ENCODE measurements around the gene STK33. TPM values are rescaled to one million over a fixed set of nuclear protein-coding genes. Genes with fewer than 3 reads are reported as not detected.

Gene STK33
- polyA plus RNA-seq, 2 donors = 0.75 to 0.92 TPM

GRCh38 chr11:8531982-8532381 is 62.0 kb downstream of the STK33 start:
- WGBS, 2 donors = 93 to 97% methylated on average over 2 of the region's 2 CpGs
- H3K27ac ChIP-seq (ENCODE audit: low read depth in 2 of 2, low read length in 1 of 2) = no peak overlapping the region
- no peaks in the 10 kb centered on the region for H3K4me1 ChIP-seq (ENCODE audit: control insufficient read depth in 2 of 2, insufficient read depth in 2 of 2, low read length in 1 of 2)
- no peaks in the 10 kb centered on the region for H3K36me3 ChIP-seq (ENCODE audit: control insufficient read depth in 2 of 2, insufficient read depth in 2 of 2, low read length in 1 of 2)
- H3K27me3 ChIP-seq (ENCODE audit: control insufficient read depth in 1 of 2, insufficient read depth in 2 of 2, low read length in 2 of 2) = no peaks in the 10 kb centered on the region
- no peaks in the 10 kb centered on the region for H3K9me3 ChIP-seq (ENCODE audit: control insufficient read depth in 2 of 2, insufficient read depth in 1 of 2, low read depth in 1 of 2, low read length in 1 of 2)
- no peak overlapping the region for H3K4me3 ChIP-seq (ENCODE audit: low read depth in 1 of 2, low read length in 2 of 2)

DNA sequence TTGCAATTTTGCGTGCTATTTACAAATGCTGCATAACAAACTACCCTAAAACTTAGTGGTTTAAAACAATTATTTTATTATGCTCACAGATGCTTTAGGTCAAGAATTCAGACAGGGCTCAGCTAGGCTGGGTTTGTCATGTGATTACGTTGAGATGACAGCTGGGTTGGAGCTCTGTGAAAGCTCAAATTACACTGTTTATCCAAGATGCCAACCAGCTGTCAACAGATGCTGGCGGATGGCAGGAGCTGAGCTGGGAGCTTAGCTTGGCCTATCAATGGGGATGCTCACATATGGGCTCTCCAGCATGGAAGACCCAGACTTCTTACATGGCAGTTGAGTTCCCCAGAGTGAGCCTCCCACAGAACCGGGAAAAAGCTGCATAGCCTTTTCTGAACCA is 62.7 kb downstream of the STK33 start:
- Histone ChIP-seq H3K9me3 (ENCODE audit: control insufficient read depth in 2 of 2, insufficient read depth in 1 of 2, low read depth in 1 of 2, low read length in 1 of 2) (no peaks in the 10 kb centered on the region), H3K36me3 (ENCODE audit: control insufficient read depth in 2 of 2, insufficient read depth in 2 of 2, low read length in 1 of 2) (no peaks in the 10 kb centered on the region), H3K4me1 (ENCODE audit: control insufficient read depth in 2 of 2, insufficient read depth in 2 of 2, low read length in 1 of 2) (no peaks in the 10 kb centered on the region), H3K4me3 (ENCODE audit: low read depth in 1 of 2, low read length in 2 of 2) (no peak overlapping the region), H3K27me3 (ENCODE audit: control insufficient read depth in 1 of 2, insufficient read depth in 2 of 2, low read length in 2 of 2) (no peaks in the 10 kb centered on the region), H3K27ac (ENCODE audit: low read depth in 2 of 2, low read length in 1 of 2) (no peak overlapping the region)
- 78 to 83% methylated on average over 4 of the region's 4 CpGs for WGBS, 2 donors

DNA sequence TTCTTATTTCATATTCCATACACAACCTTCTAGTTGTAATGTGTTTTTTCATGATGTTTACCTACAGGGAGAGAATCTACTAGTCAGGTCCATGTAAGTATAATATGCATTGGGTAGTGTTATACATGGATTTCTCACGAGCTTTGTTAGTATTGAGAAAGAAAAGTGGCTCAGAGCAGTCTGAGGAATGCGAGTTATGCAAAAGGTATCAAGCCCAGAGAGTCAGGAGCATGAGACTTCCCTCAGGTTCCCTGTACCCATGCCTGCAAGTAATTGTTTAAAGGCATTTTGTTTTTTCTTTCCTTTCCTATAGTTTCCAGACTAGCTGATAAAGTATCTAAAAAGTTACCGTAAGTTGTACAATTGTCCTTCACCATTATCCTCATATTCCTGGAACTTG is 66.1 kb downstream of the STK33 start:
- Histone ChIP-seq H3K4me3 (ENCODE audit: low read depth in 1 of 2, low read length in 2 of 2) (no peak overlapping the region), H3K27ac (ENCODE audit: low read depth in 2 of 2, low read length in 1 of 2) (no peak overlapping the region), H3K36me3 (ENCODE audit: control insufficient read depth in 2 of 2, insufficient read depth in 2 of 2, low read length in 1 of 2) (no peaks in the 10 kb centered on the region), H3K9me3 (ENCODE audit: control insufficient read depth in 2 of 2, insufficient read depth in 1 of 2, low read depth in 1 of 2, low read length in 1 of 2) (no peaks in the 10 kb centered on the region), H3K27me3 (ENCODE audit: control insufficient read depth in 1 of 2, insufficient read depth in 2 of 2, low read length in 2 of 2) (no peaks in the 10 kb centered on the region), H3K4me1 (ENCODE audit: control insufficient read depth in 2 of 2, insufficient read depth in 2 of 2, low read length in 1 of 2) (no peaks in the 10 kb centered on the region)
- 63 to 81% methylated on average over 3 of the region's 3 CpGs for WGBS, 2 donors

- no peaks in the 10 kb centered on the region for H3K27me3 ChIP-seq (ENCODE audit: control insufficient read depth in 1 of 2, insufficient read depth in 2 of 2, low read length in 2 of 2)
- 94 to 99% methylated on average over 29 to 34 of the region's 34 CpGs for WGBS, 2 donors
- no peak overlapping the region for H3K27ac ChIP-seq (ENCODE audit: low read depth in 2 of 2, low read length in 1 of 2)
- no peaks in the 10 kb centered on the region for H3K36me3 ChIP-seq (ENCODE audit: control insufficient read depth in 2 of 2, insufficient read depth in 2 of 2, low read length in 1 of 2)
- H3K4me3 ChIP-seq (ENCODE audit: low read depth in 1 of 2, low read length in 2 of 2) = no peak overlapping the region
- H3K9me3 ChIP-seq (ENCODE audit: control insufficient read depth in 2 of 2, insufficient read depth in 1 of 2, low read depth in 1 of 2, low read length in 1 of 2) = no peaks in the 10 kb centered on the region
- H3K4me1 ChIP-seq (ENCODE audit: control insufficient read depth in 2 of 2, insufficient read depth in 2 of 2, low read length in 1 of 2) = no peaks in the 10 kb centered on the region
Measured at GRCh38 chr11:8523396-8523795, 70.6 kb downstream of the STK33 start.

GRCh38 chr11:8512547-8512946 is 81.5 kb downstream of the STK33 start:
- Histone ChIP-seq H3K27ac (ENCODE audit: low read depth in 2 of 2, low read length in 1 of 2) (no peak overlapping the region), H3K27me3 (ENCODE audit: control insufficient read depth in 1 of 2, insufficient read depth in 2 of 2, low read length in 2 of 2) (no peaks in the 10 kb centered on the region), H3K4me1 (ENCODE audit: control insufficient read depth in 2 of 2, insufficient read depth in 2 of 2, low read length in 1 of 2) (no peaks in the 10 kb centered on the region), H3K9me3 (ENCODE audit: control insufficient read depth in 2 of 2, insufficient read depth in 1 of 2, low read depth in 1 of 2, low read length in 1 of 2) (no peaks in the 10 kb centered on the region), H3K36me3 (ENCODE audit: control insufficient read depth in 2 of 2, insufficient read depth in 2 of 2, low read length in 1 of 2) (no peaks in the 10 kb centered on the region), H3K4me3 (ENCODE audit: low read depth in 1 of 2, low read length in 2 of 2) (no peak overlapping the region)
- WGBS, 2 donors = 64 to 78% methylated on average over 2 of the region's 2 CpGs

GRCh38 chr11:8503910-8504364 is 90.1 kb downstream of the STK33 start:
- Histone ChIP-seq H3K4me1 (ENCODE audit: control insufficient read depth in 2 of 2, insufficient read depth in 2 of 2, low read length in 1 of 2) (peaks cover 0 to 5% of the 10 kb centered on the region in 2 donors), H3K27ac (ENCODE audit: low read depth in 2 of 2, low read length in 1 of 2) (no peak overlapping the region), H3K27me3 (ENCODE audit: control insufficient read depth in 1 of 2, insufficient read depth in 2 of 2, low read length in 2 of 2) (no peaks in the 10 kb centered on the region), H3K36me3 (ENCODE audit: control insufficient read depth in 2 of 2, insufficient read depth in 2 of 2, low read length in 1 of 2) (no peaks in the 10 kb centered on the region), H3K9me3 (ENCODE audit: control insufficient read depth in 2 of 2, insufficient read depth in 1 of 2, low read depth in 1 of 2, low read length in 1 of 2) (no peaks in the 10 kb centered on the region), H3K4me3 (ENCODE audit: low read depth in 1 of 2, low read length in 2 of 2) (no peak overlapping the region)
- 39 to 41% methylated on average over 1 of the region's 1 CpG for WGBS, 2 donors

DNA sequence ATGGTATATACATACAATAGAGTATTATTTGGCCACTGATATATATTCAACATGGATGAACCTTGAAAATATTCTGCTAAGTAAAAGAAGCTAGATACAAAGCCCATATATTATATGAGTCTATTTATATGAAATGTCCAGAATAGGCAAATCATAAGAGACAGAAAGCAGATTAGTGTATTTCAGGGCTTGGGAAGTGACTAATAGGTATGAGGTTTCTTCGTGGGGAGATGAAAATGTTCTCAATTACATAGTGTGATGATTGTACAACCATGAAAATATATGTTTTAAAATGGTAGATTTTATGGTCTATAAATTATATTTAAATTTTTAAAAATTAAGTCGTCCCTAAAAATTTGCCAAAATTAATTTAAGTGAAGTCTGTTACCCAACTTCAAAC is 92.2 kb downstream of the STK33 start:
- peaks cover 0 to 5% of the 10 kb centered on the region in 2 donors for H3K4me1 ChIP-seq (ENCODE audit: control insufficient read depth in 2 of 2, insufficient read depth in 2 of 2, low read length in 1 of 2)
- no peaks in the 10 kb centered on the region for H3K36me3 ChIP-seq (ENCODE audit: control insufficient read depth in 2 of 2, insufficient read depth in 2 of 2, low read length in 1 of 2)
- H3K27me3 ChIP-seq (ENCODE audit: control insufficient read depth in 1 of 2, insufficient read depth in 2 of 2, low read length in 2 of 2) = no peaks in the 10 kb centered on the region
- no peak overlapping the region for H3K4me3 ChIP-seq (ENCODE audit: low read depth in 1 of 2, low read length in 2 of 2)
- H3K27ac ChIP-seq (ENCODE audit: low read depth in 2 of 2, low read length in 1 of 2) = no peak overlapping the region
- WGBS, 2 donors = 85 to 91% methylated on average over 2 of the region's 2 CpGs
- no peaks in the 10 kb centered on the region for H3K9me3 ChIP-seq (ENCODE audit: control insufficient read depth in 2 of 2, insufficient read depth in 1 of 2, low read depth in 1 of 2, low read length in 1 of 2)

GRCh38 chr11:8488395-8488794 is 105.6 kb downstream of the STK33 start:
- Histone ChIP-seq H3K36me3 (ENCODE audit: control insufficient read depth in 2 of 2, insufficient read depth in 2 of 2, low read length in 1 of 2) (no peaks in the 10 kb centered on the region), H3K4me1 (ENCODE audit: control insufficient read depth in 2 of 2, insufficient read depth in 2 of 2, low read length in 1 of 2) (no peaks in the 10 kb centered on the region), H3K27ac (ENCODE audit: low read depth in 2 of 2, low read length in 1 of 2) (no peak overlapping the region), H3K4me3 (ENCODE audit: low read depth in 1 of 2, low read length in 2 of 2) (no peak overlapping the region), H3K27me3 (ENCODE audit: control insufficient read depth in 1 of 2, insufficient read depth in 2 of 2, low read length in 2 of 2) (no peaks in the 10 kb centered on the region), H3K9me3 (ENCODE audit: control insufficient read depth in 2 of 2, insufficient read depth in 1 of 2, low read depth in 1 of 2, low read length in 1 of 2) (peaks cover 0 to 9% of the 10 kb centered on the region in 2 donors)
- WGBS, 2 donors = 63 to 80% methylated on average over 1 of the region's 1 CpG

- H3K27me3 ChIP-seq (ENCODE audit: control insufficient read depth in 1 of 2, insufficient read depth in 2 of 2, low read length in 2 of 2) = no peaks in the 10 kb centered on the region
- no peak overlapping the region for H3K27ac ChIP-seq (ENCODE audit: low read depth in 2 of 2, low read length in 1 of 2)
- no peaks in the 10 kb centered on the region for H3K36me3 ChIP-seq (ENCODE audit: control insufficient read depth in 2 of 2, insufficient read depth in 2 of 2, low read length in 1 of 2)
- WGBS, 2 donors = 85 to 87% methylated on average over 2 of the region's 2 CpGs
- peaks cover 0 to 9% of the 10 kb centered on the region in 2 donors for H3K9me3 ChIP-seq (ENCODE audit: control insufficient read depth in 2 of 2, insufficient read depth in 1 of 2, low read depth in 1 of 2, low read length in 1 of 2)
- no peaks in the 10 kb centered on the region for H3K4me1 ChIP-seq (ENCODE audit: control insufficient read depth in 2 of 2, insufficient read depth in 2 of 2, low read length in 1 of 2)
- no peak overlapping the region for H3K4me3 ChIP-seq (ENCODE audit: low read depth in 1 of 2, low read length in 2 of 2)
Measured at GRCh38 chr11:8487261-8487660, 106.8 kb downstream of the STK33 start.

GRCh38 chr11:8484251-8484650 is 109.8 kb downstream of the STK33 start:
- no peaks in the 10 kb centered on the region for H3K36me3 ChIP-seq (ENCODE audit: control insufficient read depth in 2 of 2, insufficient read depth in 2 of 2, low read length in 1 of 2)
- peaks cover 0 to 2% of the 10 kb centered on the region in 2 donors for H3K9me3 ChIP-seq (ENCODE audit: control insufficient read depth in 2 of 2, insufficient read depth in 1 of 2, low read depth in 1 of 2, low read length in 1 of 2)
- H3K4me3 ChIP-seq (ENCODE audit: low read depth in 1 of 2, low read length in 2 of 2) = no peak overlapping the region
- H3K4me1 ChIP-seq (ENCODE audit: control insufficient read depth in 2 of 2, insufficient read depth in 2 of 2, low read length in 1 of 2) = no peaks in the 10 kb centered on the region
- H3K27ac ChIP-seq (ENCODE audit: low read depth in 2 of 2, low read length in 1 of 2) = no peak overlapping the region
- H3K27me3 ChIP-seq (ENCODE audit: control insufficient read depth in 1 of 2, insufficient read depth in 2 of 2, low read length in 2 of 2) = no peaks in the 10 kb centered on the region
- 79 to 87% methylated on average over 3 of the region's 3 CpGs for WGBS, 2 donors
